Uterus (tissue), 4 donors: ENCODE measurements around the gene ARPC5L. TPM values are rescaled to one million over a fixed set of nuclear protein-coding genes. Genes with fewer than 3 reads are reported as not detected.

Experiments
- DNase-seq, 2 donors: peaks; one replicate each; pipeline ENCODE4 v3.0.0-alpha.2; 2019 to 2020
- H3K27ac ChIP-seq, 2 donors: fragments of 200-600 bp; sonication (generic); 1 replicate in 1 of 2; 2 replicates in 1 of 2; pipeline ENCODE4 v1.5.1; 2016 to 2018
- H3K27me3 ChIP-seq, 2 donors: fragments of 200-600 bp; sonication (generic); one replicate each; pipeline ENCODE4 v1.5.1; 2018 to 2019; ENCODE audit warnings: control low read depth in 1 of 2
- H3K36me3 ChIP-seq, 2 donors: fragments of 200-600 bp; sonication (generic); one replicate each; pipeline ENCODE4 v1.5.1; 2019; ENCODE audit warnings: control low read depth in 1 of 2
- H3K4me1 ChIP-seq, 2 donors: fragments of 200-600 bp; sonication (generic); one replicate each; pipeline ENCODE4 v1.5.1; 2018 to 2019; ENCODE audit warnings: control low read depth in 1 of 2
- H3K4me3 ChIP-seq, 2 donors: fragments of 200-600 bp; sonication (generic); 1 replicate in 1 of 2; 2 replicates in 1 of 2; pipeline ENCODE4 v1.5.1; 2018 to 2019; ENCODE audit warnings: mild to moderate bottlenecking in 1 of 2
- H3K9me3 ChIP-seq, 2 donors: fragments of 200-600 bp; sonication (generic); one replicate each; pipeline ENCODE4 v1.5.1; 2019; ENCODE audit warnings: control low read depth in 1 of 2
- CTCF ChIP-seq, 4 experiments: fragments of 200-600 bp in 2 of 4; fragments of 450-650 bp in 2 of 4; sonication (generic) in 2 of 4; IDR thresholded peaks; one replicate each; pipeline ENCODE4 v1.5.1; 2016 to 2019; ENCODE audit warnings: antibody characterized with exemption in 4 of 4, mild to moderate bottlenecking in 2 of 4, moderate library complexity in 1 of 4
- POLR2A ChIP-seq, 2 donors: fragments of 450-650 bp; IDR thresholded peaks; one replicate each; pipeline ENCODE4 v1.6.1; 2016; ENCODE audit warnings: antibody characterized with exemption in 2 of 2, mild to moderate bottlenecking in 1 of 2, moderate library complexity in 1 of 2
- intact Hi-C: fragments of 100-400 bp; cut with DNase I; formaldehyde crosslinking; loops from one replicate; pipeline ENCODE4 v1.15.1; 2023; ENCODE audit warnings: low total_unique reads
- total RNA-seq, 4 donors: library from RNA; depleted of rRNA in 3 of 4; stranded (reverse); fragments of >200 nt in 3 of 4; gene quantifications; one replicate each; pipeline versions ENCODE4 v1.1.0 to v1.2.4, GENCODE V29; 2014 to 2023
- donor health status: DM: yes; HTN: yes; CAD: no.

Gene ARPC5L
- total RNA-seq, 4 donors from 2014 or later: 1.0 to 18.3 (median 5.6) TPM

GRCh38 chr9:124871156-124871561 lies 9.2 kb downstream of the ARPC5L start:
- no peak overlapping the region for H3K27ac ChIP-seq
- peaks cover 0 to 13% of the 10 kb centered on the region in 2 donors for H3K4me1 ChIP-seq
- no peaks in the 10 kb centered on the region for H3K27me3 ChIP-seq
- H3K9me3 ChIP-seq: no peaks in the 10 kb centered on the region
- H3K4me3 ChIP-seq: no peak overlapping the region
- no peak for TF ChIP-seq CTCF (IDR thresholded peaks at IDR 0.05)
- H3K36me3 ChIP-seq: no peaks in the 10 kb centered on the region
- intact Hi-C loops: no loop called here
- no peak for DNase-seq

GRCh38 chr9:124873664-124874063 lies 11.7 kb downstream of the ARPC5L start:
- TF ChIP-seq POLR2A (IDR thresholded peaks at IDR 0.05) (no peak), CTCF (IDR thresholded peaks at IDR 0.05) (no peak)
- Histone ChIP-seq H3K27me3 (no peaks in the 10 kb centered on the region), H3K36me3 (no peaks in the 10 kb centered on the region), H3K4me1 (peaks cover 0 to 13% of the 10 kb centered on the region in 2 donors), H3K27ac (no peak overlapping the region), H3K4me3 (no peak overlapping the region), H3K9me3 (no peaks in the 10 kb centered on the region)
- no peak for DNase-seq
- intact Hi-C loops: no loop called here

- Histone ChIP-seq H3K27me3 (no peaks in the 10 kb centered on the region), H3K4me3 (no peak overlapping the region), H3K27ac (no peak overlapping the region), H3K4me1 (peaks cover 0 to 10% of the 10 kb centered on the region in 2 donors), H3K36me3 (no peaks in the 10 kb centered on the region), H3K9me3 (no peaks in the 10 kb centered on the region)
- intact Hi-C loops: no loop called here
- no peak for TF ChIP-seq POLR2A (IDR thresholded peaks at IDR 0.05)
- no peak for TF ChIP-seq CTCF (IDR thresholded peaks at IDR 0.05)
- DNase-seq: no peak
Measured at GRCh38 chr9:124875501-124875900, 13.6 kb downstream of the ARPC5L start.

- H3K36me3 ChIP-seq: no peaks in the 10 kb centered on the region
- H3K27me3 ChIP-seq: no peaks in the 10 kb centered on the region
- H3K27ac ChIP-seq: no peak overlapping the region
- no peaks in the 10 kb centered on the region for H3K9me3 ChIP-seq
- H3K4me1 ChIP-seq: peaks cover 0 to 5% of the 10 kb centered on the region in 2 donors
- no peak for DNase-seq
- intact Hi-C loops: no loop called here
- H3K4me3 ChIP-seq: no peak overlapping the region
- TF ChIP-seq CTCF (IDR thresholded peaks at IDR 0.05) (no peak), POLR2A (IDR thresholded peaks at IDR 0.05) (no peak)
Measured at GRCh38 chr9:124877021-124877782, 15.3 kb downstream of the ARPC5L start.

GRCh38 chr9:124878021-124878420 lies 16.1 kb downstream of the ARPC5L start:
- intact Hi-C loops: no loop called here
- H3K36me3 ChIP-seq: no peaks in the 10 kb centered on the region
- no peaks in the 10 kb centered on the region for H3K27me3 ChIP-seq

More at GRCh38 chr9:124878021-124878420, 16.1 kb downstream of the ARPC5L start:
- H3K9me3 ChIP-seq: no peaks in the 10 kb centered on the region
- TF ChIP-seq CTCF (IDR thresholded peaks at IDR 0.05) (no peak), POLR2A (IDR thresholded peaks at IDR 0.05) (no peak)
- no peak overlapping the region for H3K4me3 ChIP-seq
- H3K27ac ChIP-seq: no peak overlapping the region
- H3K4me1 ChIP-seq: no peaks in the 10 kb centered on the region
- DNase-seq: no peak
